Karpas-422 (cell line): ENCODE data around the gene QRFPR. TPM values are rescaled to one million over a fixed set of nuclear protein-coding genes. Genes with fewer than 3 reads are reported as not detected.

Experiments used
- DNase-seq: peaks from one replicate; pipeline ENCODE4 v3.0.0-alpha.2; 2015
- H2AFZ ChIP-seq: fragments of 200-600 bp; sonication (generic); 2 replicates; pipeline ENCODE4 v1.6.1; 2014; ENCODE audit warnings: antibody characterized with exemption, low read length, mixed read lengths
- H3K27ac ChIP-seq: fragments of 200-600 bp; sonication (generic); 2 replicates; pipeline ENCODE4 v1.5.1; 2014; ENCODE audit warnings: mild to moderate bottlenecking, low read length, moderate library complexity
- H3K27me3 ChIP-seq: fragments of 200-600 bp; sonication (generic); 2 replicates; pipeline ENCODE4 v1.6.1; 2014; ENCODE audit warnings: low read length, mixed read lengths
- H3K36me3 ChIP-seq: fragments of 200-600 bp; sonication (generic); 2 replicates; pipeline ENCODE4 v1.6.1; 2014; ENCODE audit warnings: low read length, mixed read lengths; ENCODE audit not compliant: insufficient read depth
- H3K4me1 ChIP-seq: fragments of 200-600 bp; sonication (generic); 2 replicates; pipeline ENCODE4 v1.6.1; 2014; ENCODE audit warnings: mild to moderate bottlenecking, low read length, mixed read lengths
- H3K4me2 ChIP-seq: fragments of 200-600 bp; sonication (generic); 2 replicates; pipeline ENCODE4 v1.6.1; 2014; ENCODE audit warnings: low read length, low read depth, mild to moderate bottlenecking; ENCODE audit not compliant: poor library complexity, severe bottlenecking
- H3K4me3 ChIP-seq: fragments of 200-600 bp; sonication (generic); 2 replicates; pipeline ENCODE4 v1.5.1; 2014; ENCODE audit warnings: mild to moderate bottlenecking, antibody characterized with exemption, low read length, mixed read lengths
- H3K79me2 ChIP-seq: fragments of 200-600 bp; sonication (generic); 2 replicates; pipeline ENCODE4 v1.6.1; 2014; ENCODE audit warnings: mild to moderate bottlenecking, low read length, mixed read lengths
- H3K9ac ChIP-seq: fragments of 200-600 bp; sonication (generic); 2 replicates; pipeline ENCODE4 v1.6.0; 2014; ENCODE audit warnings: low read length
- H3K9me2 ChIP-seq: fragments of 200-600 bp; sonication (generic), shearing (Covaris generic); replicated peaks from 2 replicates; pipeline ENCODE4 v1.6.0; 2014; ENCODE audit warnings: mild to moderate bottlenecking, low read length, moderate library complexity; ENCODE audit not compliant: insufficient read depth
- H3K9me3 ChIP-seq: fragments of 300-700, 200-600 bp; sonication (generic); 2 replicates; pipeline ENCODE4 v1.6.1; 2014; ENCODE audit warnings: low read length, mixed read lengths
- H4K20me1 ChIP-seq: fragments of 200-600 bp; sonication (generic); 2 replicates; pipeline ENCODE4 v1.6.1; 2014; ENCODE audit warnings: mild to moderate bottlenecking, antibody characterized with exemption, low read length, low read depth; ENCODE audit not compliant: insufficient read depth
- total RNA-seq: library from RNA; depleted of rRNA; stranded (reverse); fragments of >200 nt; shearing (Covaris generic); gene quantifications from 2 replicates; pipeline ENCODE4 v1.2.3, GENCODE V29; 2014; ENCODE audit warnings: low replicate concordance

Gene QRFPR
- total RNA-seq, 1 experiment from 2014 or later = not detected

DNA sequence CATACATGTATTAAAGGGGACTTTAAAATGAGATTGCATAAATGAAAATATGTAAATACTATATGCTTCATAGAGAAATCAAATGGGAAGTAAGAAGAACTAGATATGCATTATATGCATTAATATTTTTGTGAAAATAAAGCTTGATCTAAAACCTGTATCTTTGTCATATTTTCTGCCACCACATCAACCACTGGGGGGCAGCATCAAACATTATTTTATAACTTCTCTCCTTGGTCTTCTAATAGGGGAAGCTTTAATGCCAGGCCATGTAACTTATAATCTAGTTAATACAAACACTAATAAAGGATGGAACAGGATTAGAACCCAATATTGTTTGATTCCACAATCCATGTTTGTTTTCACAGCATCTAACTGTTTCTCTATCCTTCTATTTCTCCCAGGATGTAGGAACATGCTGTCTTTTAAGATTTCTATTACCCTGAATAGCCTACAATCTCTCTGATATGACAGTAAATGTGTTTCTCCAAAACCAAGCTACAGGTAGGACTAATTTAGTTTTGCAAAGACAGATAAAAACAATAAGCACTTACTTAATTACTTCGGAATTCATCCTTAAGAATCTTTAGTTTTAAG lies 10.0 kb downstream of the QRFPR start:
- no peaks in the 10 kb centered on the region for H4K20me1 ChIP-seq
- H3K27me3 ChIP-seq = no peaks in the 10 kb centered on the region
- H3K9ac ChIP-seq = no peak overlapping the region
- H3K27ac ChIP-seq = no peak overlapping the region
- no peaks in the 10 kb centered on the region for H3K9me2 ChIP-seq
- no peaks in the 10 kb centered on the region for H3K79me2 ChIP-seq
- H3K4me1 ChIP-seq = no peaks in the 10 kb centered on the region
- no peaks in the 10 kb centered on the region for H3K36me3 ChIP-seq
- H3K4me2 ChIP-seq = no peak overlapping the region
- H2AFZ ChIP-seq = no peak overlapping the region
- H3K9me3 ChIP-seq = no peaks in the 10 kb centered on the region
- no peak overlapping the region for H3K4me3 ChIP-seq
- peak; percentile 84 for DNase-seq

- no peak overlapping the region for H3K27ac ChIP-seq
- no peaks in the 10 kb centered on the region for H3K36me3 ChIP-seq
Measured at GRCh38 chr4:121360495-121360894, 20.3 kb downstream of the QRFPR start.

GRCh38 chr4:121358473-121358872 lies 22.3 kb downstream of the QRFPR start:
- H3K4me1 ChIP-seq = no peaks in the 10 kb centered on the region
- H3K4me3 ChIP-seq = no peak overlapping the region
- H3K36me3 ChIP-seq = no peaks in the 10 kb centered on the region
- H3K4me2 ChIP-seq = no peak overlapping the region
- H3K79me2 ChIP-seq = no peaks in the 10 kb centered on the region
- H3K9ac ChIP-seq = no peak overlapping the region
- H3K27me3 ChIP-seq = no peaks in the 10 kb centered on the region
- H2AFZ ChIP-seq = no peak overlapping the region
- H3K9me3 ChIP-seq = no peaks in the 10 kb centered on the region
- no peak for DNase-seq
- H3K27ac ChIP-seq = no peak overlapping the region
- no peaks in the 10 kb centered on the region for H3K9me2 ChIP-seq
- no peaks in the 10 kb centered on the region for H4K20me1 ChIP-seq

More at GRCh38 chr4:121360495-121360894, 20.3 kb downstream of the QRFPR start:
- no peaks in the 10 kb centered on the region for H3K9me3 ChIP-seq
- no peak overlapping the region for H2AFZ ChIP-seq
- H4K20me1 ChIP-seq = no peaks in the 10 kb centered on the region
- H3K4me2 ChIP-seq = no peak overlapping the region
- DNase-seq = no peak
- no peaks in the 10 kb centered on the region for H3K9me2 ChIP-seq
- no peaks in the 10 kb centered on the region for H3K27me3 ChIP-seq
- H3K9ac ChIP-seq = no peak overlapping the region
- H3K4me1 ChIP-seq = no peaks in the 10 kb centered on the region
- H3K79me2 ChIP-seq = no peaks in the 10 kb centered on the region
- no peak overlapping the region for H3K4me3 ChIP-seq

DNA sequence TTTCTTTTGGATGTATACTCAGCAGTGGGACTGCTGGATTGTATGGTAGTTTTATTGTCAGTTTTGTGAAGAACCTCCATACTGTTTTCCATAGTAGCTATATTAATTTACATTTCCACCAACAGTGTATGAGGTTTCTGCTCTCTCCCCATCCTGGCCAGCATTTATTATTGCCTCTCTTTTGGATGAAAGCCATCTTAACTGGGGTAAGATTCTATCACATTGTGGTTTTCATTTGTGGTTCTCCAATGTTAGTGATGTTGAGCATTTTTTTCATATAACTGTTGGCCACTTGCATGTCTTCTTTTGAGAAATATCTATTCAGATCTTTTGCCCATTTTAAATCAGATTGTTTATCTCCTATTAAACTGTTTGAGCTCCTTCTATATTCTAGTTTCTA lies 27.6 kb downstream of the QRFPR start:
- no peak for DNase-seq
- H3K9ac ChIP-seq = no peak overlapping the region

DNA sequence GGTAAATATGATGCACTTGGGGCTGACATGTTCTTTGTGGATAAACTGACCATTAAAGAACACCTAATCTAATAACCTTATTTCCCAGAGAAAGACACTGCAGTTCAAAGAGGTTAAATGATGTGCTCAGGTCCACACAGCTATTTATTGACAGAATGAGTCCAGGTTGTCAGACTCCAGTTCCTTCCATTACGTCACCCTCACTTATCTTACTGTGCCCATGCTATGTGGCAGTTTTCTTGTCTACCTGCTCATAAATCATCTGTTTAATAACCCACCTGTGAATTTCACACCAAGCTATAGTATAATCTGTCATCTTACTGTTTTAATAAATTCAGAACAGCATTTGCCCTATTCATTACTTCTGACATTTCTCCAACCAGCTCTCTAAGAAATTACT lies 36.7 kb downstream of the QRFPR start:
- Histone ChIP-seq H3K4me1 (no peaks in the 10 kb centered on the region), H2AFZ (no peak overlapping the region), H3K36me3 (no peaks in the 10 kb centered on the region), H3K4me3 (no peak overlapping the region), H3K9me2 (no peaks in the 10 kb centered on the region), H3K9me3 (no peaks in the 10 kb centered on the region), H3K9ac (no peak overlapping the region), H3K27ac (no peak overlapping the region), H4K20me1 (no peaks in the 10 kb centered on the region), H3K4me2 (no peak overlapping the region), H3K27me3 (no peaks in the 10 kb centered on the region), H3K79me2 (no peaks in the 10 kb centered on the region)
- DNase-seq = no peak

More for the DNA sequence above, 27.6 kb downstream of the QRFPR start:
- no peaks in the 10 kb centered on the region for H3K9me2 ChIP-seq
- no peak overlapping the region for H3K4me3 ChIP-seq
- no peaks in the 10 kb centered on the region for H3K9me3 ChIP-seq
- H4K20me1 ChIP-seq = no peaks in the 10 kb centered on the region
- H3K4me2 ChIP-seq = no peak overlapping the region
- no peaks in the 10 kb centered on the region for H3K27me3 ChIP-seq
- no peak overlapping the region for H3K27ac ChIP-seq
- no peaks in the 10 kb centered on the region for H3K79me2 ChIP-seq
- no peaks in the 10 kb centered on the region for H3K4me1 ChIP-seq
- H2AFZ ChIP-seq = no peak overlapping the region
- no peaks in the 10 kb centered on the region for H3K36me3 ChIP-seq

- H3K9ac ChIP-seq = no peak overlapping the region
- no peak overlapping the region for H3K4me3 ChIP-seq
- H3K9me3 ChIP-seq = no peaks in the 10 kb centered on the region
- H3K27ac ChIP-seq = no peak overlapping the region
- H3K79me2 ChIP-seq = no peaks in the 10 kb centered on the region
- H3K9me2 ChIP-seq = no peaks in the 10 kb centered on the region
- H3K4me1 ChIP-seq = no peaks in the 10 kb centered on the region
- H3K4me2 ChIP-seq = no peak overlapping the region
- no peak overlapping the region for H2AFZ ChIP-seq
- H4K20me1 ChIP-seq = no peaks in the 10 kb centered on the region
- DNase-seq = no peak
- no peaks in the 10 kb centered on the region for H3K27me3 ChIP-seq
- H3K36me3 ChIP-seq = no peaks in the 10 kb centered on the region
Measured at GRCh38 chr4:121340247-121340646, 40.6 kb downstream of the QRFPR start.

GRCh38 chr4:121339824-121340223 lies 41.0 kb downstream of the QRFPR start:
- H2AFZ ChIP-seq = no peak overlapping the region
- no peak overlapping the region for H3K9ac ChIP-seq
- no peaks in the 10 kb centered on the region for H3K4me1 ChIP-seq
- no peaks in the 10 kb centered on the region for H3K27me3 ChIP-seq
- no peaks in the 10 kb centered on the region for H4K20me1 ChIP-seq
- H3K4me3 ChIP-seq = no peak overlapping the region
- no peak overlapping the region for H3K27ac ChIP-seq
- no peak overlapping the region for H3K4me2 ChIP-seq
- no peaks in the 10 kb centered on the region for H3K9me3 ChIP-seq
- no peaks in the 10 kb centered on the region for H3K9me2 ChIP-seq
- H3K36me3 ChIP-seq = no peaks in the 10 kb centered on the region
- H3K79me2 ChIP-seq = no peaks in the 10 kb centered on the region
- no peak for DNase-seq

- Histone ChIP-seq H3K27me3 (no peaks in the 10 kb centered on the region), H4K20me1 (no peaks in the 10 kb centered on the region), H3K9me2 (no peaks in the 10 kb centered on the region), H3K79me2 (no peaks in the 10 kb centered on the region), H3K4me1 (no peaks in the 10 kb centered on the region), H3K9me3 (no peaks in the 10 kb centered on the region), H3K4me3 (no peak overlapping the region), H2AFZ (no peak overlapping the region), H3K27ac (no peak overlapping the region), H3K36me3 (no peaks in the 10 kb centered on the region), H3K4me2 (no peak overlapping the region), H3K9ac (no peak overlapping the region)
- DNase-seq = no peak
Measured at GRCh38 chr4:121339307-121339706, 41.5 kb downstream of the QRFPR start.

DNA sequence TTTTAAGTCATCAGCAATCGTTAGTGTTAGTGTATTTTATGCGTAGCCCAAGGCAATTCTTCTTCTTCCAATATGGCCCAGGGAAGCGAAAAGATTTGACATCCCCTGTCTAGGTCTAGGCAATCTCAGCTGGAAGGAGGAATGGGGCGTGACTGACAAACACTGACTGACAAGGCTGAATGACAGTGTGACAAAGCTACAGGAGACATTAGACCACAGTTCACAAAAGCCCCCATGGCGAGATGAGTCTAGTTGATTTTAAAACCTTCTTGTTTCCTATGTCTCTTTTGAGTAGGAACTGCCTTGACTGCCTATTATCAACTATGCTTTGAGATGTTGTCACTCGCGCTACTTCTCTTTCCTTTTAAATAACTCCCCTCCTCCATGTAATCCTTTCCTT lies 42.3 kb downstream of the QRFPR start:
- Histone ChIP-seq H3K36me3 (no peaks in the 10 kb centered on the region), H3K27ac (no peak overlapping the region), H3K4me3 (no peak overlapping the region), H3K4me1 (no peaks in the 10 kb centered on the region), H3K27me3 (no peaks in the 10 kb centered on the region), H4K20me1 (no peaks in the 10 kb centered on the region), H3K79me2 (no peaks in the 10 kb centered on the region), H2AFZ (no peak overlapping the region), H3K9me2 (no peaks in the 10 kb centered on the region), H3K4me2 (no peak overlapping the region), H3K9me3 (no peaks in the 10 kb centered on the region), H3K9ac (no peak overlapping the region)
- no peak for DNase-seq
